Muscle of arm (tissue), 12 donors: ENCODE results near the gene KSR1. TPM values are rescaled to one million over a fixed set of nuclear protein-coding genes. Genes with fewer than 3 reads are reported as not detected.

Experiments
- DNase-seq: peaks from one replicate; pipeline ENCODE4 v3.0.0-alpha.2; 2013
- polyA plus RNA-seq, 12 donors: library from polyadenylated mRNA; unstranded; fragments of 120-200 nt; gene quantifications; one replicate each; pipeline ENCODE4 v1.2.1, GENCODE V29; 2013; ENCODE audit not compliant: insufficient read length in 12 of 12

Gene KSR1
- polyA plus RNA-seq, 12 donors = 61.7 to 121 (median 95.5) TPM; not detected in 1

DNA sequence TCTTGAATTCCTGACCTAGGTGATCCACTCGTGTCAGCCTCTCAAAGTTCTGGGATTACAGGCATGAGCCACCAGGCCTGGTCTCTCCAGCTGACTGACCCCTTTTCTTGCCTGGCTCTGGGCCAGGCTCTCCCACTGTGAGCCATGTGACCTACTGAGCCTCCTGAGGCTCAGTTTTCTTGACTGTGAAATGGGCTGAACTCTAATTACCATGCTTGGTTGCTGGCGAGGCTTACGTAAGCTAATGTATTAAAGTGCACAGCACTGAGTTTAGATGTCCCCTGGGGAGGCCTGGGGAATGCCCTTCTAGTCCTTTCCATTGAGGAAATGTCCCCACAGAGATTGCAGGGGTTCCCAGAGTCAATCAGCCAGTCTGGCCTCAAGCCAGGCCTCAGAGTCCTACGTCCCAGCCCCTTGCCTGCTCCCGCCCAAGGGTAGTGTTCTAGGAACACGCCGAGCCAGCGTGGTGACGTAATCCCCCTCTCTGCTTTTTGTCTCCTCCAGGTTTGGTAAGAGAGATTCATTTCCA lies 129.0 kb downstream of the KSR1 start:
- DNase-seq = no peak

DNA sequence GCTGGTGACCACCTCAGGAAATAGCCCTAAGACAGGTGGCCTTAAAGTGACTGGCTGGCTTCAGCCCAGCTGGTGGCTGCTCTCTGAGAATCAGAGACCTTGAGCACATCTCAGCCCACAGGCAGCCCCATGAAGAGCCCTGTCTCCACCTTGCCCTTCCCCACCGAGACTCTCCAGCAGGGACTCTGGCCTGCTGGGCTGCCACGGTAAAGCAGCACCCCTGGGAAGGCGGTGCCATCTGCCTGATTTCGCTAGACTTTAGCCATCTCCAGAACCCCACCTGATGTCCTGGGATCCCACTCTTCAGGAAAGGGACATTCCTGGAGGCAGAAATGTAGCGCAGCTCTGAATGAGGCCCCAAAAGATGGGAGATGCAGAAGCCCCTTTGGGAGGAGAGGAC lies 129.5 kb downstream of the KSR1 start:
- DNase-seq = no peak

DNA sequence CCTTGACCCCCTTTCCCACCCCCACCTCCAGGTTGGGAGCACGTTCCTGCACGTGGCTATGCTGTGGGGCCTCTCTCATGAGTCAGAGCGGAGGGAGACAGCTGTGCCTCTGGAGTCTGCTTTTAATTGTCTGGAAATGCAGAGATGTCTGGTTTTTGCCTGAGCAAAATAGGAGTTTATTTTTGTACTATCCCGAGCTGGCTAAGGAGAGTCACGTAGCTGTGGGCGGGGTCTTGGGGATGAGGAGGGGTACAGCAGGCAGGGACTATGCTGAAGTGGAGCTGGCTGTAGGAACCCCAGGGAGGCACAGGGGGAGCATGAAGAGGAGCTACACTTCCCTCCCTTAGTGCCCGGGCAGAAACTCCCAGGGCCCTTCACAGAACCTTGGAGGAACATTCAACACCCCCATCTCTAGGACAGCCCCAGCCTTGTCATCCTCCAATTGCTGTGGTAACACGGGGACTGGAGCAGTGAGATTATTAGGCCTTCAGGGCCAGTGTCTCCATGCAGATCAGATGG lies 130.0 kb downstream of the KSR1 start:
- DNase-seq = no peak

DNA sequence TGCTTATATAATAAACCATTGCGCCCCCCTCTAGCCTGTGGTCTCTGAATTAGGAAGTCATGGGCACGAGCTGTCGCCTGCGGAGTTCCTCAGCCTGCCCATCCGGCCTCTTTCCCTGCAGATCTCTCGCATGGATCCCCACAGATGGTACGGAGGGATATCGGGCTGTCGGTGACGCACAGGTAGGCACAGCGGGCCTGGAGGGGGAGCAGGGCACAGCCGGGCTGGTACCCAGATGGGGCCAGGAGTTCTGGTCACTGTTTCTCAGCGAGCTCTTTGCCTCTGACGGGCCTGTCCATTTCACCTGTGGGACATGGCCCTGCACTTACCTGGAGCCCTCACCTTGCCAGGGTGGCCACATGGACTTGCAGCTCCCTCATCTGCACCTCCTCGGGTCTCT lies 132.1 kb downstream of the KSR1 start:
- DNase-seq = no peak

DNA sequence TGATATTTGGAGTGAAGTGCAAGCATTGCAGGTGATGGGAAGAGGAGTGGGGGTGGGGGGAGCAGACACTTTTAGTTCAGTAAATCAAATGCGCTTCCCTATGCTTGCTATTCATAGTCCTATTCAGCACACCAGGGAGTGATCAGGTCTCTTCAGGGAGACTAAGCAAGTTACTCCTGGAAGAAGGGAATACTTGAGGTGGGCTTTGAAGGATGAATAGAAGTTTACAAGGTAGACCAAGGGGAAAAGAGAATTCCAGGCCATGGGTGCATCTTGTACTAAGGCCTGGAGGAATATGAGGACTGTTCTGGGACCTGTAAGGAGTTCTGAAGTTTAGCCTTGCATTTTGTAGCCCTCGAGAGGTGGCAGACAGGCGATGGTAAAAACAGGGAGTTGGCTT lies 134.6 kb downstream of the KSR1 start:
- DNase-seq = no peak

DNA sequence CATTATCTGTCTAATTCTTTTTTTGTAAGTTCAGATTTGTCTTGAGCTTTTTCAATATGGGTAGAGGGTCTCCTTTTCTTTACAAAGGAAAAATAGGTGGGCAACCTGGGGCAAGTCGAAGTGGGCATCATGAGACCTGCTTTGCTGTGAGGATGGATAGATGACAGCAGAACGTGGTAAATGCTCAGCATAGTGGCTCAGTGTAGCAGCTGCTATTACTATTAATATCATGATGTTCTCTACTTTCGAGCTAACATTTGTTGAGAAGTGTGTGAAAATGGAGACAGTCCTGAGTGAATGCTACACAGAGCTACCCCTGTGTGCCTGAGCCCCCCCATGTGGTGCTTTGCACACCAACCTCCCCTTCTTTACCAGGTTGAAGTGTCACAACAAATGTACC lies 135.7 kb downstream of the KSR1 start:
- DNase-seq = no peak

DNA sequence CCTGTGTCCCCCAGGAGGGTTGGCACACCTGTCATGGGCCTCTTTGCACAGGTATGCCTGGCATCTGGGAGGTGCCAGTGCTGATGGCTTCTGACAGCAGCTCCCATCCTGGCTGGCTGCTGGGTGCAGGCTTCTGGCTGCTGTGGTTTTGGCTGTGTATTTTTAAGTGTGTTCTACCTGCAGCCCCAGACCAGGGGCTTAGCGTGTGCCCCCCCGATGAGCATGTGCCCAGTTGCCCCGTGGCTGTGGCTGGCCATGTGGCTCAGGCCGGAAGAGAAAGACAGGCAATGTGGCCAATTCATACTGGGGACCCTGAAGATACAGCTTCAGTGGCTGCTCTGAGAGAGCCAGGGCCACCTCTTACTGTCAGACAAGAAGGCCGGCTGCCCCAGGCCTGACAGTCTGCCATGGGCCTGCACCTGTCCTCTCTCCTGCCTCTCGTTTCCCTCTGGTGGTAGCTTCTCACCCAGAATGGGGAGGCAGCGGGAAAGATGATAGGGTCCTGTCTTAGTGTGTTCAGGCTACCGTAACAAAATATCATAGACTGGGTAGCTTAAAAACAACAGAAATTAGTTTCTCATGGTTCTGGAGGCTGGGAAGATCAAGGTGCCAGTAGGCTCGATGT lies 137.1 kb downstream of the KSR1 start:
- DNase-seq = no peak

DNA sequence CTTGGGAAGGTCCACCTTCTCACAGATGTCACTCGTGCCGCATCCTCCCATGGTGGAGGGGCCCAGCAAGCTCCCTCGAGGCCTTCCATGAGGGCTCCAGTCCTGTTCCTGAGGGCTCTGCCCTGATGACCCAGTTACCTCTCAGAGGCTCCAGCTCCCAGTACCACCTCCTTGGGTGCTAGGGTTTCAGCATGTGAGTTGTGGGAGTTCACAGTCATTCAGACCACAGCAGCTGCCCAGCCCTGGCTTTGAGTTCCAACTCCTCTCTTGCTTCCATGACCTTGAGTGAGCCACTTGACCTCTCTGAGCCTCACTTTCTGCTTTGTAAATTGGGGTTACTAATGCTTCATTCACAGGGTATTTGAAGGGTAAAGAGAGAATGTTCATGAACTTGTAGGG lies 137.6 kb downstream of the KSR1 start:
- DNase-seq = no peak

DNA sequence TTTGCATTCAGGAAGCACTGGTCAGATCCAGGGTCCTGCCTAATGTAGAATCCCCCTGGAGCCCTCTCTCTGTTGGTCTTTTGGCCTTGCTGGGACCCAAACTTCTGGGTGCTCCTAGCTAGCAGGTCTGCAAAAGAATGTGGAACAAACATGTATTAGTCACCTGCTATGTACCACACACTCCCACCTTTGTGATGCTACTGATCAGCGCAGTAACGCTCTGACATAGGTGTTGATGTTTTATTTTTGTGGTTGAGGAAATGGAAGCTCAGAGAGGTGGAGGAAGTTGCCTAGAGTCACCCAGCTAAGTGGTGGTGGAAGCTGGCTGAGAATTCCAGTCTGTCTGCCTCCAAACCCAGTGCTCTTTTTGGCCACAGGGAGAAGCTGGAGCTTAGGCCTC lies 139.0 kb downstream of the KSR1 start:
- no peak for DNase-seq

DNA sequence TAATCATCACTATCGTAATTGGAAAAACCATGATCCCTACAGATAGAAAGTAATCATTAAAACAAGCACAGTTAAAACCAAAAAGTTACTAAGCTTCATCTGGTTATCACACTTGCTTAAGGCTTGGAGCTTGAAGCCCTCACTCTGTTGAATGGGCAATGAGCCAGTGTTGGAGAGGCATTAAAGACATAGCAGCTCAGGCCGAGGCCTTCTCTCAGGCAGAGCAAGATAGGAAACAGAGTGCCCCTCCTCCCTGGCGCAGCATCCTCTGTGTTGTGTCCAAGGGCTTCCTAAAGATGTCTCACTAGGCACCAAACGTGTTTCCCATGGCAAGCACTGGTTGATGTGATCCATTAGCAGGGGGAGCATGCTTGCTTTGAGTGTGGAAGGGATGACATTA lies 139.8 kb downstream of the KSR1 start:
- no peak for DNase-seq

DNA sequence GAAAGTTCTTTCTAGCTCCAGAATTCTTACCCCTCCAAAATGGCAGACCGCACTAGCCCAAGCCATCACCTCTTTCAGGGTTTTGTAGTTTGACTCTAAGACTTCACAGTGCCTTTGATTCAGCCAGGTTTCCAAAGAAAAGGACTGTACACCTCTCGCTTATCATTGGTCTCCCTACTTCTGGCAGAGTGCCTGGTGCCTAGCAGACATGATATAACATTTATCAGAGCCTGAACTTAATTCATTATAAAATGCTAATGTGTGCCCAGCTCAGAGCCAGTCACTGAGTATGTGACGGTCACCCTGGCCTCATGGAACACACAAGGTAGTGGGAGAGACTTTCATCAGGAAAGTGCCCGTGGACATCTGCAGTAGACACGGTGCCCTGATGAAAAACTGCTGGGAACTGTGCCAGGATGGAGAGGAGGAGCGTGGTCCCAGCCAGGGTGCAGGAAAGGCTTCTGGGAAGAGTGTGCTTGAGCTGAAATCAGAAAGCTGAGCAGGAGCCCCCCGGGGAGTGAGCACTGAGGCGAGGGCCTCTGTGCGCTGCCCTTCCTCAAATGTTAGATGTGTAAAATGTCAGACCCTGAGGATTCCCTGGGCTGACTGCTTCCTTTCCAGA lies 140.4 kb downstream of the KSR1 start:
- no peak for DNase-seq

DNA sequence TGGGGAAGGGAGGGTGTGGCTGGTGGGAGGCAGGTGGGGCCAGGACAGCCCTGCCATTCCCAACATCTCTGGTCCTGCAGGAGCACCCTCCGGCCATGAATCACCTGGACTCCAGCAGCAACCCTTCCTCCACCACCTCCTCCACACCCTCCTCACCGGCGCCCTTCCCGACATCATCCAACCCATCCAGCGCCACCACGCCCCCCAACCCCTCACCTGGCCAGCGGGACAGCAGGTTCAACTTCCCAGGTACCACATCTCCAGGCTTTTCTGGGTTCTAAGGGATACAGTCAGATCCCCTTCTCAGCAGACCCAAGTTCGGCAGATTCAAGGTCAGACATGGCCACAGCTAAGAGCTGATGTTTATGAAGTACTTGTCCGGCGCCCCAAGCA lies 140.9 kb downstream of the KSR1 start:
- DNase-seq = no peak

DNA sequence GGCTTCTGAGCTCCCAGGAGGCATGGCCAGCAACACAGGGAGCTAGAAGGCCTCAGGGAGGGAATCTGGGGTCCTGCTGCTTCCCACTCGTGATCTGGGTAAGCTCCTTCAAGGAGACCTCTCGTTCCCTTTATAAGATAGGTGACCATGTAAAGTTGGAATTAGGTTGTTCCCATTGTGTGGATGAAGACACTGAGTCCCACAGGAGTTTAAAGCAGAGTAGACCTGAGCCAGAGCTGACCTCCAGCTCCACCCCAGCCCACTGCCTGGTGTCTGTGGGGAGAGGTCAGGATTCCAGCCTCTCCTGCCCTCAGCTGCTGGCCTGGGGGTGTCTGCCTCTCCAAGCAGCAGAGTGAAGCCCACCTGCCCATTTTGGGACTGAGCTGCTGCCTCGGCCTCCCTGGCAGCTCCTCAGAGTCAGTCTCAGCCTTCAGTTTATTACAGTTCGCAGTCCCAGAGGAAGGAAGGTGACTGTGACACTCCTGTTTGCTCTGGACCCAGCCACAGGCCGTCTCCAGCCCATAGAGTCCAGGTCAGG lies 141.6 kb downstream of the KSR1 start:
- DNase-seq = no peak

DNA sequence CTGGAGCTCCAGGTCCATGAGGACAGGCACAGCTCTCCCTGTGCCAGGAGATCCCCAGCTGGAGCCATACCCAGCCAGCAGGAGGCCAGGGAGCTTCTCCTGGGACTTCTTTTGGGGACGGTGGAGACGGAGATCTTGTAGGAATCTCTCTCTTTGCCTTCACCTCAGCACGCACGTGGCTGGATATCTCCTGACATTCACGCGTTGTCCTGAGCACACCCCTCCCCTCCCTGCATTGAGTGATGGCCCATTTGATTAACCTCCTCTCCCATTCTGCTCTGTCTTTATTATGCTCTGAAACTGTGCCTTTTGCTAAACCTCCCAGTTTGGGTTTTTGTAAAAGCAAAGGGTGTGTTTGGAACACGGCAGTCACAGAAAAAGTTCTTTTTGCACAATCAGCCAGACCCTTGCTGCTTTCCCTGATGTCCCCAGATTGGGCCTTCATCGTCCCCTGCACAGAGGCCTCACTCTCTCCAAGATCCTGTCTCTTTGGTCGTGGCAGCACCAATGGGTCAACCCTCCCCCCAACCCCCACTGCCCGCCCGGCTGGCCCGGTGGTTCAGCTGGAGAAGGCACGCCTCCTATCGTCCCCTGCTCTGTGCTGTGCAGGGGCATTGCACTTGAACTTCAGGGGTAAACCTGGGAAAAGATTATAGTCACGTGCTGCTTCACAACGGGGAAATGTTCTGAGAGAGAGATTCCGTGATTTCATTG lies 142.2 kb downstream of the KSR1 start:
- no peak for DNase-seq

DNA sequence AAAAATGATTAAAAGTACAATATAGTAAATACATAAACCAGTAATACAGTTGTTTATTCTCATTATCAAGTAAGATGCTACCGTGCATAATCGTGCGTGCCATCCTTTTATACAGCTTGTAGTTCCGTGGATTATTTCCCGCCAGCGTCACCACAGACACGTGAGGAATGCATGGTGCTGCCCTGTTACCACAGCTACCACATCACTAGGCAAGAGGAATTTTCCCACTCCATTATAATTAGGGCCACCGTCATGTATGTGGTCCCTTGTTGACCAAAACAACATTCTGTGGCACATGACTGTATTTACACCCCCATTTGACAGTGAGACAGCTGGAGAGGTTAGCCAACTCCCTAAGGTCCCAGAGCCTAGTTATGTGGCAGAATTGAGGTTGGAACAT lies 144.2 kb downstream of the KSR1 start:
- DNase-seq = no peak

DNA sequence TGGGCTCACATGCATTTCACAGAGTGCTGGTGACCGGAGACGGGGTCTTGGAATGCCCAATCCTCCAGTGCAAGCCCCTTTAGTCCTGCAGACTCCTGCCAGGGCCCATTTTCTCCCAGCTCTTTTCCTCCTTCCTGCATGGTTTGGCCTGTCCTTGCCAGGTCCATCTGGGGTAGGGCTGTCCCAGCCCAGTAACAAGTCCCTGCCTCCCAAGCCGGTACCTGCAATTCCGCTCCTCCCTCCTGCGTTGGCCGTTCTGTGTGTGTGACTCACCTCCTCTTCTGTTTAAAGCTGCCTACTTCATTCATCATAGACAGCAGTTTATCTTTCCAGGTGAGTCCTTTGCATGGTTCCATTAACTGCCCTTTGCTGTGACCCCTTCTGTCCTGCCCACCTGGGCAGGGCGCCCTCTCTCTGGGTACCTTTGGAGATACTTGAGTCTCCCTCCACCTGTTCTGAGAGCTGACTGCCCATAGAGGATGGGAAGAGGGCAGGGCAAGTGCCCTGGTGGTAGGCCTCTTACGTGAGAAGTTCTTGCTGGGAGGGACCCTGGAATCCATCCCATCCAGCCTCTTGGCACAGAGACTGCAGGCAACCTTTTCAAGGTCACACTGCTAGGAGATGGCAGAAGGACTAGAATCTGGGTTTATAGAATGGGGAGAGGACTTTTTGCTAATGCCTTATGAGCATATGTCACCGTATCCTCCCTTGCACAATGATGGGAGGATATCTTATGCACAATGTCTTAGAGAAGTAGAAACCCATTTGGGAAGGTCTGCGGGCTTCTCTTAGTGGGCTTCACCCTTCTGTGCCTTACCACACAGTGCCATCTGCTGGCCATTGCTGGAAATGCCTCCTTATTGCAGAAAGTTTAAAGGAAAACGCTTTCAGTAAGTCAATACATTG lies 145.1 kb downstream of the KSR1 start:
- DNase-seq = peak; percentile 87

DNA sequence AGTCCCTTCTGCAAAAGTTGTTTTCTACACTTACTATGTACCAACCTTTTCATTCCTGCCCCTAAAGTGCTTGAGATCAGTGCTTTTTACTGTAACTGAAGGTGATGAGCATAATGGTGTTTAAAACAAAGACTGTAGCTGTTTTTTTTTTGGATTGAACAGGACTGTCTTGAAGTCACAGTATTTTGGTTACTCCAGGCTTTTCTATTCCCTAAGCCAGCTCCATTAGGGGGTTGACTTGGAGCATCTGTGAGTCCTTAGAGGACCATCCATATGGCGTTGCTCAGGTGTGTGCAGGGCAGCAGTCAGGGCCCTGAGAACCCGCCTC lies 145.7 kb downstream of the KSR1 start:
- DNase-seq = no peak

DNA sequence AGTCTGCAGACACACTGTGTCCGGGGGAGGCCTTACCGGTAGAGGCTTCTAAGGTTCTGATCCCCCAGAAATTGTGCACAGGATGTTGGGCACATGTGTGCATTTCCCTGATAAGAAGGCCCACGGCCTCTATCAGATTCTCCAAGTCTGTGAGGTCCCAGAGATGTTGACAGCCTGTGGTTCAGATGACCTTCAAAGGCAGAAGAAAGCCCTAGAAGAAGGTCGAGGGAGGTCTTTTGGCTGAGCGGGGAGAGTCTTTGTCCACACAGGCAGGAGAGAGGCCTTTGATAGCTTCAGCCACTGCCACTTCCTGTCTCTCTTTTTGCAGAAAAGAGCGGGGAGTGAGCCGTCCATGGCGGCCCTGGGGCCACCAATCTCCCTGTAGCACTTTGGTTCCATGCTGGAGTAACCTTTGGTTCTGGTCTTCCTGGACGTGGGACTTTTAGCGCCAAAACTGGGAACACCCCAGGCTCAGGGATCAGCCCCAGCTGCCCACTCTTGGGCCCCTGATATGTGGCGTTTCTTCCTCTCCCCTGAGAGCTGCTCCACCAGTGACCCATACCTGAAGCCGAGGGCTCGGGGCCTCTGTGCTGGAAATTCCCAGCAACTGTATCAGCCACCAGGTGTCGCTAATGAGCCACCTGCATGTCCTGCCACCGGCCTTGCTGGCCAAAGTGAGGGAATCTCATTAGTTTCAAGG lies 146.6 kb downstream of the KSR1 start:
- DNase-seq = peak; percentile 77

DNA sequence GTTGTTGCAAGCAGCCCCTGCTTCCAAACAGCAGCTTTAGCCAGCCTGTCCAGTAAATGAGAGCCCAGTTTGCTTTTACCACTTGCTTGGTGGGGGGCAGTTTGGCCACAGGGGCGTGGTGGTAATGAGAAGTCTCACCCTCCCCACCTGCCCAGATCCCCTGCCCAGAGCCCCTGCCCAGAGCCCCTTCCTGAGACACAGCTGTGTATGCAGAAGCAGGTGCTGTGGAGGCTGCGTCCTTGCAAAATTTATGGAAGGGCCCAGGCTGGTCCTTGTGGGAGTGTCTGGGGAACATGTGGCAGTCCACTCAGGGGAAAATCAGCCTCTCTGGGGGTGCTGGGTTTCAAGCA lies 147.1 kb downstream of the KSR1 start:
- no peak for DNase-seq

DNA sequence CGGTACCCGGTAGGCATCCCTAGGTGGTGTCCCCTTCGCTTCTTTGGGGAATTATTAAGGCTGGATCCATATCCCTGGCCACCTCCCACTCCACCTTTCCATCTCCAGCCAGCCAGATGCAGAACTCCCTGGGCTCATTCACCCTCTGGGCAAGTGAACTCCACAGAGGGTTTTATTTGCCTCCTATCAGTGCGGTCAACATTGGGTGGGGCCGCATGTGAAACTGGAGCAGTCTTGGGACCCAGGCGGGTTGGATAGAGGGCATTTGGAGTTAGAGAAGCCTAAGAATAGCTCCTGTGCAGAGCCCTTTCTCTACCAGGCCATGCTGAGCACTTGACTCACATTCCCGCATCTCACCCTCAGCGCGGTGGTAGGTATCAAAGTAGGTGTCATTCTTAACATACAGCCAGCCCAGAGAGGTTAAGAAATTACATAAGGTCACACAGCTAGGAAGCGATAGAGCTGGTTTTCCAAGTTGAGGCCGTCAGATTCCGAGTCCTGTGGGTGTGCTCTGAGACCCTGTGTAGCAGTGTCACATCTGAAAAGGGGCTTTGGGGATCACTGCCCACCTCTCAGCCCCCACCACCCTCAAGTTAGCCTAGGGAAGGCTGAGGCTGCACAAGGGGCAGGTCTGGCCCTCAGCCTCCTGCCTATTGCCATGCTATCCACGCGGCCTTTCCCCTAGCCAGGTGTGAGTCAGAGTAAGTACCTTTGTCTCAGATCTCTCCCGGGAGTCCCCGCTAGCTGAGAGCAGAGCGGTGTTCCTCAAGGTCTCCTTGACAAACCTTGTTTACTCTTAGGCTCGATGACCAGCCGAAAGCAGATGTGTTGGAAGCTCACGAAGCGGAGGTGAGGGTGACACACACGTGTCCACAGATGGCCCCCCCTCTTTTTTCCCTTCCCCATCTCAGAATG lies 147.9 kb downstream of the KSR1 start:
- DNase-seq = no peak
